ENCODE results near the gene TLE3.

The TLE3 gene

DNA sequence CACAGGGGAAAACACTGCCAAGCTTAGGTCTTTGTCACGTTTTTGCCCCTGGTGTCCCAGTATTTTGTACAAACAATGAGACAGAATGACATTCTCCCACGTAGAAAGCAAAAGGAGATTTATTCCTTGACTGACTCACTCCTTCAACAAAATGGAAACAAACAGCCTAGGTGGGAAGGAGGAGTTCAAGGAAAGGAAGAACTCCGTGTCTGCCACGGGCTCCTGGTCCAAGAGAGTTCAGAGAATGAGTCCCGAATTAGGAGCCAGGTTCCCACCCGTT lies 8.1 kb downstream of the TLE3 start (continued):
- no peak for TF ChIP-seq TSHZ2 (CRISPR knock-in tag; IDR thresholded peaks at IDR 0.05)

- TF ChIP-seq PPARA (CRISPR knock-in tag; IDR thresholded peaks at IDR 0.05; ENCODE audit: borderline replicate concordance) (no peak), OSR1 (CRISPR knock-in tag; IDR thresholded peaks at IDR 0.05) (no peak)
Measured at GRCh38 chr15:70088887-70089691, 8.6 kb downstream of the TLE3 start.

GRCh38 chr15:70088455-70088854 lies 9.3 kb downstream of the TLE3 start:
- TF ChIP-seq ZNF70 (CRISPR knock-in tag; IDR thresholded peaks at IDR 0.05) (no peak), SNAI2 (CRISPR knock-in tag; IDR thresholded peaks at IDR 0.05) (no peak), TOX (CRISPR knock-in tag; IDR thresholded peaks at IDR 0.05; ENCODE audit: borderline replicate concordance) (no peak), ZC3H10 (CRISPR knock-in tag; IDR thresholded peaks at IDR 0.05) (no peak), TCF4 (CRISPR knock-in tag; IDR thresholded peaks at IDR 0.05; ENCODE audit: borderline replicate concordance) (no peak), ISL1 (CRISPR knock-in tag; IDR thresholded peaks at IDR 0.05) (no peak), TSHZ2 (CRISPR knock-in tag; IDR thresholded peaks at IDR 0.05) (no peak), ZNF8 (CRISPR knock-in tag; IDR thresholded peaks at IDR 0.05) (no peak), ZFP30 (CRISPR knock-in tag; IDR thresholded peaks at IDR 0.05) (no peak)
- ATAC-seq, result no peak

More at GRCh38 chr15:70088887-70089691, 8.6 kb downstream of the TLE3 start:
- ATAC-seq, result no peak

GRCh38 chr15:70087708-70088352 lies 9.9 kb downstream of the TLE3 start:
- no peak for ATAC-seq
- TF ChIP-seq OSR1 (CRISPR knock-in tag; IDR thresholded peaks at IDR 0.05) (no peak), ZNF565 (CRISPR knock-in tag; conservative IDR thresholded peaks at IDR 0.05; ENCODE audit: low read depth) (no peak), ZFP3 (CRISPR knock-in tag; IDR thresholded peaks at IDR 0.05) (no peak), ZNF8 (CRISPR knock-in tag; IDR thresholded peaks at IDR 0.05) (no peak), PATZ1 (CRISPR knock-in tag; IDR thresholded peaks at IDR 0.05; ENCODE audit: borderline replicate concordance) (no peak), ISL1 (CRISPR knock-in tag; IDR thresholded peaks at IDR 0.05) (no peak), ZFP30 (CRISPR knock-in tag; IDR thresholded peaks at IDR 0.05) (no peak), ARNTL (CRISPR knock-in tag; IDR thresholded peaks at IDR 0.05; ENCODE audit: borderline replicate concordance, low read depth) (no peak), SNAI2 (CRISPR knock-in tag; IDR thresholded peaks at IDR 0.05) (no peak), ZNF70 (CRISPR knock-in tag; IDR thresholded peaks at IDR 0.05) (no peak), GLIS3 (CRISPR knock-in tag; IDR thresholded peaks at IDR 0.05) (no peak)
- TF ChIP-seq, protein P1, sequence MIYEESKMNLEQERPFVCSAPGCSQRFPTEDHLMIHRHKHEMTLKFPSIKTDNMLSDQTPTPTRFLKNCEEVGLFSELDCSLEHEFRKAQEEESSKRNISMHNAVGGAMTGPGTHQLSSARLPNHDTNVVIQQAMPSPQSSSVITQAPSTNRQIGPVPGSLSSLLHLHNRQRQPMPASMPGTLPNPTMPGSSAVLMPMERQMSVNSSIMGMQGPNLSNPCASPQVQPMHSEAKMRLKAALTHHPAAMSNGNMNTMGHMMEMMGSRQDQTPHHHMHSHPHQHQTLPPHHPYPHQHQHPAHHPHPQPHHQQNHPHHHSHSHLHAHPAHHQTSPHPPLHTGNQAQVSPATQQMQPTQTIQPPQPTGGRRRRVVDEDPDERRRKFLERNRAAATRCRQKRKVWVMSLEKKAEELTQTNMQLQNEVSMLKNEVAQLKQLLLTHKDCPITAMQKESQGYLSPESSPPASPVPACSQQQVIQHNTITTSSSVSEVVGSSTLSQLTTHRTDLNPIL (CRISPR knock-in tag; IDR thresholded peaks at IDR 0.05; ENCODE audit: low read depth), result no peak
- TF ChIP-seq, protein P2, sequence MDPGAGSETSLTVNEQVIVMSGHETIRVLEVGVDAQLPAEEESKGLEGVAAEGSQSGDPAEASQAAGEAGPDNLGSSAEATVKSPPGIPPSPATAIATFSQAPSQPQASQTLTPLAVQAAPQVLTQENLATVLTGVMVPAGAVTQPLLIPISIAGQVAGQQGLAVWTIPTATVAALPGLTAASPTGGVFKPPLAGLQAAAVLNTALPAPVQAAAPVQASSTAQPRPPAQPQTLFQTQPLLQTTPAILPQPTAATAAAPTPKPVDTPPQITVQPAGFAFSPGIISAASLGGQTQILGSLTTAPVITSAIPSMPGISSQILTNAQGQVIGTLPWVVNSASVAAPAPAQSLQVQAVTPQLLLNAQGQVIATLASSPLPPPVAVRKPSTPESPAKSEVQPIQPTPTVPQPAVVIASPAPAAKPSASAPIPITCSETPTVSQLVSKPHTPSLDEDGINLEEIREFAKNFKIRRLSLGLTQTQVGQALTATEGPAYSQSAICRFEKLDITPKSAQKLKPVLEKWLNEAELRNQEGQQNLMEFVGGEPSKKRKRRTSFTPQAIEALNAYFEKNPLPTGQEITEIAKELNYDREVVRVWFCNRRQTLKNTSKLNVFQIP (CRISPR knock-in tag; IDR thresholded peaks at IDR 0.05; ENCODE audit: borderline replicate concordance, low read depth), result no peak

Data from SK-N-SH treated with all-trans-retinoic acid at 6 μM for 48 hours (cell line).